Neural cell (in vitro differentiated cells): Measurements from ENCODE around the gene BCL2L14. TPM values are rescaled to one million over a fixed set of nuclear protein-coding genes. Genes with fewer than 3 reads are reported as not detected.

ENCODE experiments used
- H2AFZ ChIP-seq: fragments of 200-600, 300-800 bp; sonication (generic), shearing (Covaris generic); 2 replicates; pipeline ENCODE4 v1.6.0; 2014; ENCODE audit warnings: low read depth, mild to moderate bottlenecking, antibody characterized with exemption, low read length, moderate library complexity
- H3F3A ChIP-seq: fragments of 200-600 bp; shearing (Covaris generic); 2 replicates; pipeline ENCODE4 v1.6.1; 2016; ENCODE audit warnings: mild to moderate bottlenecking, moderate library complexity, mixed read lengths, antibody characterized with exemption, low read length; ENCODE audit not compliant: insufficient read depth, poor library complexity, severe bottlenecking
- H3K27ac ChIP-seq: fragments of 200-600, 300-800 bp; sonication (generic), shearing (Covaris generic); 2 replicates; pipeline ENCODE4 v1.5.1; 2014; ENCODE audit warnings: mild to moderate bottlenecking, low read length, moderate library complexity
- H3K27me3 ChIP-seq: fragments of 300-800, 200-600 bp; sonication (generic), shearing (Covaris generic); 2 replicates; pipeline ENCODE4 v1.6.0; 2014; ENCODE audit warnings: mild to moderate bottlenecking, low read depth, low read length, moderate library complexity; ENCODE audit not compliant: insufficient read depth
- H3K36me3 ChIP-seq: fragments of 300-800, 200-600 bp; sonication (generic), shearing (Covaris generic); 2 replicates; pipeline ENCODE4 v1.5.1; 2014; ENCODE audit warnings: mild to moderate bottlenecking, antibody characterized with exemption, low read length, moderate library complexity; ENCODE audit not compliant: insufficient read depth
- H3K4me2 ChIP-seq: fragments of 300-800, 200-600 bp; sonication (generic), shearing (Covaris generic); 2 replicates; pipeline ENCODE4 v1.6.0; 2014; ENCODE audit warnings: mild to moderate bottlenecking, low read length
- H3K4me3 ChIP-seq: fragments of 300-800, 200-600 bp; sonication (generic), shearing (Covaris generic); 2 replicates; pipeline ENCODE4 v1.5.1; 2014; ENCODE audit warnings: mild to moderate bottlenecking, low read length, moderate library complexity
- H3K79me2 ChIP-seq: fragments of 200-600 bp; shearing (Covaris generic); replicated peaks from 2 replicates; pipeline ENCODE4 v1.6.0; 2014; ENCODE audit warnings: mild to moderate bottlenecking, low read length, moderate library complexity; ENCODE audit not compliant: insufficient read depth
- H3K9ac ChIP-seq: fragments of 300-800, 200-600 bp; sonication (generic), shearing (Covaris generic); 2 replicates; pipeline ENCODE4 v1.6.1; 2016; ENCODE audit warnings: mild to moderate bottlenecking, low read length, mixed read lengths
- H3K9me2 ChIP-seq: fragments of 200-600 bp; shearing (Covaris generic); 2 replicates; pipeline ENCODE4 v1.6.1; 2016; ENCODE audit warnings: mild to moderate bottlenecking, low read length, mixed read lengths; ENCODE audit not compliant: insufficient read depth
- H3K9me3 ChIP-seq: fragments of 200-600, 300-800 bp; sonication (generic), shearing (Covaris generic); 2 replicates; pipeline ENCODE4 v1.6.1; 2016; ENCODE audit warnings: mild to moderate bottlenecking, mixed run types, low read length, moderate library complexity, mixed read lengths
- H4K20me1 ChIP-seq: fragments of 200-600 bp; shearing (Covaris generic); 2 replicates; pipeline ENCODE4 v1.6.1; 2016; ENCODE audit warnings: mild to moderate bottlenecking, mixed run types; ENCODE audit not compliant: insufficient read depth
- EP300 ChIP-seq: fragments of 450-650 bp; conservative IDR thresholded peaks from 2 replicates; pipeline ENCODE4 v1.6.1; 2014; ENCODE audit warnings: antibody characterized with exemption, mild to moderate bottlenecking, moderate library complexity; ENCODE audit not compliant: poor library complexity, severe bottlenecking
- EZH2 ChIP-seq: fragments of 200-600, 300-800 bp; shearing (Covaris generic), sonication (generic); IDR thresholded peaks from 2 replicates; pipeline ENCODE4 v1.6.1; 2014; ENCODE audit warnings: antibody characterized with exemption, low read length, borderline replicate concordance, mild to moderate bottlenecking; ENCODE audit not compliant: insufficient read depth, poor library complexity, severe bottlenecking
- MXI1 ChIP-seq: fragments of 450-650 bp; conservative IDR thresholded peaks from 2 replicates; pipeline ENCODE4 v1.6.1; 2014; ENCODE audit warnings: antibody characterized with exemption, mild to moderate bottlenecking; ENCODE audit not compliant: poor library complexity, severe bottlenecking
- POLR2AphosphoS5 ChIP-seq: IDR thresholded peaks from 2 replicates; pipeline ENCODE4 v1.6.1; 2012
- RAD21 ChIP-seq: fragments of 450-650 bp; conservative IDR thresholded peaks from 2 replicates; pipeline ENCODE4 v1.6.1; 2014; ENCODE audit warnings: antibody characterized with exemption, mild to moderate bottlenecking, moderate library complexity
- REST ChIP-seq: IDR thresholded peaks from 2 replicates; pipeline ENCODE4 v1.6.1; 2012; ENCODE audit warnings: borderline replicate concordance
- SMC3 ChIP-seq: fragments of 450-650 bp; conservative IDR thresholded peaks from 2 replicates; pipeline ENCODE4 v1.6.1; 2014; ENCODE audit warnings: antibody characterized with exemption, mild to moderate bottlenecking, moderate library complexity; ENCODE audit not compliant: poor library complexity
- polyA minus RNA-seq: library from RNA; depleted of rRNA, polyadenylated mRNA; stranded (reverse); fragments of >200 nt; gene quantifications from 2 replicates; pipeline ENCODE4 v1.2.3, GENCODE V29; 2014
- polyA plus RNA-seq: library from polyadenylated mRNA; depleted of rRNA; stranded (reverse); fragments of >200 nt; gene quantifications from 2 replicates; pipeline ENCODE4 v1.2.3, GENCODE V29; 2014
- TF ChIP-seq, protein P1 (sequence below): fragments of 450-650 bp; IDR thresholded peaks from 2 replicates; pipeline ENCODE4 v1.5.1; 2014; ENCODE audit warnings: antibody characterized with exemption, mild to moderate bottlenecking, moderate library complexity; ENCODE audit not compliant: poor library complexity, severe bottlenecking

Gene BCL2L14
- polyA plus RNA-seq (not detected in 2 replicates), polyA minus RNA-seq (not detected in 2 replicates)

GRCh38 chr12:12070674-12071656, at the start of gene BCL2L14:
TSS of gene BCL2L14 (plus strand) at chr12:12070939. CDS start at chr12:12079306, 8,367 bp downstream.
- Histone ChIP-seq H3K9me3 (no peaks in the 10 kb centered on the region), H3K36me3 (no peaks in the 10 kb centered on the region), H3K79me2 (no peaks in the 10 kb centered on the region), H3K4me3 (no peak within 1 kb of the TSS), H2AFZ (no peak within 1 kb of the TSS), H3K9me2 (no peaks in the 10 kb centered on the region), H4K20me1 (no peaks in the 10 kb centered on the region), H3K27me3 (no peaks in the 10 kb centered on the region), H3K27ac (no peak within 1 kb of the TSS), H3F3A (no peaks in the 10 kb centered on the region), H3K9ac (no peak within 1 kb of the TSS), H3K4me2 (no peak within 1 kb of the TSS)
- TF ChIP-seq MXI1 (no peak), REST (no peak), EP300 (no peak), SMC3 (no peak), POLR2AphosphoS5 (no peak), EZH2 (no peak)

- H3K9me3 ChIP-seq = no peaks in the 10 kb centered on the region
- H3K27me3 ChIP-seq = no peaks in the 10 kb centered on the region
- TF ChIP-seq POLR2AphosphoS5 = no peak
- TF ChIP-seq, protein P1, sequence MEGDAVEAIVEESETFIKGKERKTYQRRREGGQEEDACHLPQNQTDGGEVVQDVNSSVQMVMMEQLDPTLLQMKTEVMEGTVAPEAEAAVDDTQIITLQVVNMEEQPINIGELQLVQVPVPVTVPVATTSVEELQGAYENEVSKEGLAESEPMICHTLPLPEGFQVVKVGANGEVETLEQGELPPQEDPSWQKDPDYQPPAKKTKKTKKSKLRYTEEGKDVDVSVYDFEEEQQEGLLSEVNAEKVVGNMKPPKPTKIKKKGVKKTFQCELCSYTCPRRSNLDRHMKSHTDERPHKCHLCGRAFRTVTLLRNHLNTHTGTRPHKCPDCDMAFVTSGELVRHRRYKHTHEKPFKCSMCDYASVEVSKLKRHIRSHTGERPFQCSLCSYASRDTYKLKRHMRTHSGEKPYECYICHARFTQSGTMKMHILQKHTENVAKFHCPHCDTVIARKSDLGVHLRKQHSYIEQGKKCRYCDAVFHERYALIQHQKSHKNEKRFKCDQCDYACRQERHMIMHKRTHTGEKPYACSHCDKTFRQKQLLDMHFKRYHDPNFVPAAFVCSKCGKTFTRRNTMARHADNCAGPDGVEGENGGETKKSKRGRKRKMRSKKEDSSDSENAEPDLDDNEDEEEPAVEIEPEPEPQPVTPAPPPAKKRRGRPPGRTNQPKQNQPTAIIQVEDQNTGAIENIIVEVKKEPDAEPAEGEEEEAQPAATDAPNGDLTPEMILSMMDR = no peak
- TF ChIP-seq EZH2 = no peak
- TF ChIP-seq RAD21 = no peak
- no peak for TF ChIP-seq REST
- TF ChIP-seq MXI1 = no peak
- no peak for TF ChIP-seq EP300
- no peak for TF ChIP-seq SMC3
- no peak overlapping the region for H3K4me3 ChIP-seq
- no peaks in the 10 kb centered on the region for H4K20me1 ChIP-seq
- H3K9ac ChIP-seq = no peak overlapping the region
- H3K36me3 ChIP-seq = no peaks in the 10 kb centered on the region
- no peaks in the 10 kb centered on the region for H3F3A ChIP-seq
- no peaks in the 10 kb centered on the region for H3K9me2 ChIP-seq
- no peak overlapping the region for H2AFZ ChIP-seq
- H3K4me2 ChIP-seq = no peak overlapping the region
- H3K27ac ChIP-seq = no peak overlapping the region
- H3K79me2 ChIP-seq = no peaks in the 10 kb centered on the region
Observed at GRCh38 chr12:12022306-12022936, 48.3 kb upstream of the BCL2L14 start.
